SU-DHL-6 (cell line): ENCODE data around the gene PCDHGC4.

Source experiments
- H2AFZ ChIP-seq: fragments of 200-600 bp; sonication (generic); 2 replicates; pipeline ENCODE4 v1.6.1; 2014; ENCODE audit warnings: low read depth, mild to moderate bottlenecking, moderate library complexity, mixed read lengths, antibody characterized with exemption, low read length; ENCODE audit not compliant: severe bottlenecking
- H3F3A ChIP-seq: fragments of 200-600 bp; shearing (Covaris generic); 2 replicates; pipeline ENCODE4 v1.6.0; 2016; ENCODE audit warnings: antibody characterized with exemption, mild to moderate bottlenecking; ENCODE audit not compliant: insufficient read depth
- H3K27ac ChIP-seq: fragments of 200-600 bp; sonication (generic); 2 replicates; pipeline ENCODE4 v1.5.1; 2016; ENCODE audit warnings: low read depth, mild to moderate bottlenecking, low read length, moderate library complexity, mixed read lengths
- H3K27me3 ChIP-seq: fragments of 200-600 bp; sonication (generic), shearing (Covaris generic); 2 replicates; pipeline ENCODE4 v1.6.0; 2014; ENCODE audit warnings: mild to moderate bottlenecking, low read length
- H3K36me3 ChIP-seq: fragments of 200-600 bp; sonication (generic); 2 replicates; pipeline ENCODE4 v1.6.1; 2014; ENCODE audit warnings: mild to moderate bottlenecking, low read length, mixed read lengths
- H3K4me2 ChIP-seq: fragments of 300-600, 200-600 bp; shearing (Covaris generic), sonication (generic); 2 replicates; pipeline ENCODE4 v1.6.0; 2014; ENCODE audit warnings: low read length, low read depth, mild to moderate bottlenecking; ENCODE audit not compliant: poor library complexity, severe bottlenecking
- H3K4me3 ChIP-seq: fragments of 200-600 bp; sonication (generic); 2 replicates; pipeline ENCODE4 v1.5.1; 2014; ENCODE audit warnings: antibody characterized with exemption, low read length, mild to moderate bottlenecking, mixed read lengths; ENCODE audit not compliant: insufficient read depth, poor library complexity, severe bottlenecking
- H3K79me2 ChIP-seq: fragments of 200-600 bp; sonication (generic); 2 replicates; pipeline ENCODE4 v1.6.1; 2014; ENCODE audit warnings: mild to moderate bottlenecking, low read length, moderate library complexity; ENCODE audit not compliant: insufficient read depth
- H3K9ac ChIP-seq: fragments of 200-600 bp; sonication (generic); 2 replicates; pipeline ENCODE4 v1.7.0; 2014; ENCODE audit warnings: mild to moderate bottlenecking, low read length
- H3K9me2 ChIP-seq: fragments of 200-600 bp; sonication (generic); replicated peaks from 2 replicates; pipeline ENCODE4 v1.6.1; 2014; ENCODE audit warnings: low read length; ENCODE audit not compliant: insufficient read depth
- H3K9me3 ChIP-seq: fragments of 200-600 bp; sonication (generic); 2 replicates; pipeline ENCODE4 v1.6.1; 2014; ENCODE audit warnings: low read length, mixed read lengths; ENCODE audit not compliant: insufficient read depth
- H4K20me1 ChIP-seq: fragments of 200-600 bp; sonication (generic); 2 replicates; pipeline ENCODE4 v1.6.1; 2014; ENCODE audit warnings: low read depth, mild to moderate bottlenecking, antibody characterized with exemption, low read length, moderate library complexity, mixed read lengths
- EZH2phosphoT487 ChIP-seq: fragments of 200-600 bp; sonication (generic), shearing (Covaris generic); conservative IDR thresholded peaks from 2 replicates; pipeline ENCODE4 v1.6.1; 2018; ENCODE audit warnings: mild to moderate bottlenecking, antibody characterized with exemption, low read length, moderate library complexity, mixed read lengths
- TF ChIP-seq, protein P1 (sequence below): fragments of 200-600 bp; sonication (generic); IDR thresholded peaks from one replicate; pipeline ENCODE4 v1.5.1; 2017; ENCODE audit warnings: antibody characterized with exemption, mild to moderate bottlenecking, low read length, moderate library complexity; ENCODE audit not compliant: insufficient read depth, poor library complexity, severe bottlenecking

Gene PCDHGC4

DNA sequence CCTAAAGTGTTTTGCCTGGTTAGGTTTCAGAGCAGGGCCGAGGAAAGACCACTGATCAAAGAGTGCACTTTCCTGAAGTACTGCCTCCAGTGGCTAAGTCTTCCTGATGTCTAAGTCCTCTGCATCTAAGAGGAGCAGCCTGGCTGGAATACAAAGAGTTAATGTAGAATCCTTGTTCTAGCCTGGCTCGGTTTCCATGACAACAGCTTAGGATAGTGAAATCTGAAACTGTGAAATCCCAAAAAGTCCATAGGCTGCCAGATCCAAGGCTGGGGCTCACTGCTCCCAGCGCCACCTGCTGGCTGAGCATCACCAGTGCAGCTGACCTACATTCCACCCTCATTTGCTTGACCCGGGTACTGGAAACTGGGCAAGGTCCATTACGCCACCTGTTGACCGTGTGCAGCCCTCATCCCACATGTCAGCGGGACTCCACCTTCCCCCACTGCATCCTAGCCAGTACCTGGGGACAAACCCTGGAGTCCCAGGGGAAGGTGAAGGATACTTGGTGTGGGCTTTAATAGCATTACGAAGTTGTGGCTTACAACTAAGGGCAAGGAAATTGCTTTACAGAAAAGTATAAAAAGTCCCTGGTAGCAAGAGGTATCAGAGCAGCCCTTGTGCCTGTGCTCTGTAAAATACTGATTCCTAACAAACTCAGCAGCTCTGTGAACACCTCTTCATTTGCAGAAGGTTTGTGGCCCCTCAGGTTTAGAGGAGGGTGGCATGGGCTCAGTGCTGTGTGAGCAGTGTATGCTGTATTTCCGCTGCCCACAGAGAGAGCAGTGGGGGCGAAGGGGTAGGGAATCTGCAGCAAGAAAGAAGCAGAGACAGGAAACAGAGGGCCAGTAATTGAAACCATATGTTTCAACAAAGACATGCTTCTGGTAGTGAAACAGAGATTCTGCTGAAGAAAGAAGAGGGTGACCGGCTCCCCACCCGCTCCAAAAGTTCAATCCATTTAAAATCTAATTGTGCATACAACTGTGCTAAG is 40.1 kb downstream of the PCDHGC4 start:
- Histone ChIP-seq H3K27ac (peak overlapping the region; percentile 99), H3K9me3 (no peaks in the 10 kb centered on the region), H3F3A (peaks cover 58% of the 10 kb centered on the region), H3K4me3 (peak overlapping the region; percentile 24), H3K9ac (peak overlapping the region; percentile 86), H3K36me3 (peaks cover 45% of the 10 kb centered on the region), H3K4me2 (peak overlapping the region; percentile 94), H2AFZ (no peak overlapping the region), H3K27me3 (no peaks in the 10 kb centered on the region), H3K9me2 (no peaks in the 10 kb centered on the region), H3K79me2 (peaks cover 64% of the 10 kb centered on the region), H4K20me1 (no peaks in the 10 kb centered on the region)
- no peak for TF ChIP-seq EZH2phosphoT487
- TF ChIP-seq, protein P1, sequence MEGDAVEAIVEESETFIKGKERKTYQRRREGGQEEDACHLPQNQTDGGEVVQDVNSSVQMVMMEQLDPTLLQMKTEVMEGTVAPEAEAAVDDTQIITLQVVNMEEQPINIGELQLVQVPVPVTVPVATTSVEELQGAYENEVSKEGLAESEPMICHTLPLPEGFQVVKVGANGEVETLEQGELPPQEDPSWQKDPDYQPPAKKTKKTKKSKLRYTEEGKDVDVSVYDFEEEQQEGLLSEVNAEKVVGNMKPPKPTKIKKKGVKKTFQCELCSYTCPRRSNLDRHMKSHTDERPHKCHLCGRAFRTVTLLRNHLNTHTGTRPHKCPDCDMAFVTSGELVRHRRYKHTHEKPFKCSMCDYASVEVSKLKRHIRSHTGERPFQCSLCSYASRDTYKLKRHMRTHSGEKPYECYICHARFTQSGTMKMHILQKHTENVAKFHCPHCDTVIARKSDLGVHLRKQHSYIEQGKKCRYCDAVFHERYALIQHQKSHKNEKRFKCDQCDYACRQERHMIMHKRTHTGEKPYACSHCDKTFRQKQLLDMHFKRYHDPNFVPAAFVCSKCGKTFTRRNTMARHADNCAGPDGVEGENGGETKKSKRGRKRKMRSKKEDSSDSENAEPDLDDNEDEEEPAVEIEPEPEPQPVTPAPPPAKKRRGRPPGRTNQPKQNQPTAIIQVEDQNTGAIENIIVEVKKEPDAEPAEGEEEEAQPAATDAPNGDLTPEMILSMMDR: peak; percentile 100

DNA sequence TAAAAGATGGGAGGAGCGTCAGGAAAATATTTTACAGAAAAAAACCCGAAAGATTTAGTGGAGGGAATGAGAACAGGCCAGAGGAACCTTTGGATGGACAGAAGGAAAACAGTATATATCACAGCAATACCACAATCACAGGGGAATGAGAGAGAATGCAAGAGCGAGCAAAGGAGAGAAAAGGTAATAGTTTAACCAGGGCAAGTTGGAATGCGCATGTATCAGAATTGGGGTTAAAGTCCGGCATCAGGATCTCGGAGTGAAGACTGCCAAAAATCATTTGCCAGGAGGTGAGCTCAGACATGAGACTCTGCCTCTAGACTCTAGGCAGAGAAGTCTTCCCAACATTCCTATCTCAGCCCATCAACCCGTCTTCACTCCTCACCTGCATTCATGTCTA is 40.8 kb downstream of the PCDHGC4 start:
- TF ChIP-seq, protein P1: no peak
- TF ChIP-seq EZH2phosphoT487: no peak
- Histone ChIP-seq H3K36me3 (peaks cover 45% of the 10 kb centered on the region), H3K9me3 (no peaks in the 10 kb centered on the region), H4K20me1 (no peaks in the 10 kb centered on the region), H3K4me3 (peak overlapping the region; percentile 24), H3K9ac (peak overlapping the region; percentile 86), H3K27me3 (no peaks in the 10 kb centered on the region), H3K27ac (peak overlapping the region; percentile 99), H3K9me2 (no peaks in the 10 kb centered on the region), H3K79me2 (peaks cover 64% of the 10 kb centered on the region), H3K4me2 (peak overlapping the region; percentile 94), H2AFZ (no peak overlapping the region), H3F3A (peaks cover 62% of the 10 kb centered on the region)

DNA sequence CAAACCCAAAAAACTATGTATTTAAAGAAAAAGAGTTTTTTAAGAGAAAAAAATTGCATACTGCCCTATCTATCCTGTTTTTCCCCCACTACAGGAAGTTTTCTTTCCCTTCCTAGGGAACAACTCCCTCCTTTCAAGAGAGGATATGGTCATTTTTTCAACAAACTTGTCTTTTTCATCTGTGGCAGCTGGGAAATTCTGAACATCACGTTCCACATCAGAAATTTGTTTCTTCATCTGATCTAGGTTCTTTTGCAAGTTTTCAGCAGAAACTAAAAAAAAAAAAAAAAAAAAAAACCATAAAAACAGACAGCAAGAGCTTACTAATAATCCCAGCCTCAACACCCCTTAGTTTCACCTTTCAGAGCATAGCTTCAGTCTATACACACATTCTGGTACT is 42.6 kb downstream of the PCDHGC4 start:
- Histone ChIP-seq H3K27me3 (no peaks in the 10 kb centered on the region), H3K79me2 (peaks cover 57% of the 10 kb centered on the region), H3K9ac (peak overlapping the region; percentile 86), H3K9me2 (no peaks in the 10 kb centered on the region), H3K9me3 (no peaks in the 10 kb centered on the region), H3K36me3 (peaks cover 30% of the 10 kb centered on the region), H3K27ac (peak overlapping the region; percentile 99), H3K4me3 (peak overlapping the region; percentile 57), H3K4me2 (peak overlapping the region; percentile 94), H2AFZ (no peak overlapping the region), H4K20me1 (no peaks in the 10 kb centered on the region), H3F3A (peaks cover 68% of the 10 kb centered on the region)
- TF ChIP-seq, protein P1: no peak
- TF ChIP-seq EZH2phosphoT487: no peak
